Measurements from ENCODE around the gene HOXC4.
"Not testable (repeated sequence)": the region's sequence is repeated elsewhere in the genome, so short reads cannot be mapped to it uniquely, and the experiment has no call there.

HOXC4 gene

GRCh38 chr12:54042033-54042432 lies 11.6 kb upstream of the HOXC4 start:
- DNase-seq: not testable (repeated sequence)

- DNase-seq: no peak
These were observed 10.4 kb upstream of the HOXC4 start for GRCh38 chr12:54042970-54043853.

GRCh38 chr12:54044425-54045103 lies 9.1 kb upstream of the HOXC4 start:
- DNase-seq: no peak

- DNase-seq: no peak
These were observed 8.2 kb upstream of the HOXC4 start for GRCh38 chr12:54045401-54045800.

- DNase-seq: no peak
These were observed 7.6 kb upstream of the HOXC4 start for GRCh38 chr12:54045868-54046521.

GRCh38 chr12:54046809-54047159 lies 6.9 kb upstream of the HOXC4 start:
- no peak for DNase-seq

GRCh38 chr12:54047160-54047963 lies 6.3 kb upstream of the HOXC4 start:
- DNase-seq: no peak

- no peak for DNase-seq
These were observed 5.7 kb upstream of the HOXC4 start for GRCh38 chr12:54047964-54048303.

- DNase-seq: no peak
These were observed 5.1 kb upstream of the HOXC4 start for GRCh38 chr12:54048406-54049093.

- no peak for DNase-seq
These were observed 4.5 kb upstream of the HOXC4 start for GRCh38 chr12:54049108-54049507.

- no peak for DNase-seq
These were observed 3.2 kb upstream of the HOXC4 start for GRCh38 chr12:54050482-54050810.

- no peak for DNase-seq
These were observed 2.4 kb upstream of the HOXC4 start for GRCh38 chr12:54051026-54051842.

GRCh38 chr12:54051874-54052437 lies 1.7 kb upstream of the HOXC4 start:
- DNase-seq: peak; percentile 24

- no peak for DNase-seq
These were observed 1.1 kb upstream of the HOXC4 start for GRCh38 chr12:54052438-54053002.

GRCh38 chr12:54053003-54053750 lies 458 bp upstream of the HOXC4 start:
- DNase-seq: no peak

- no peak for DNase-seq
These were observed 1.1 kb downstream of the HOXC4 start for GRCh38 chr12:54054742-54055194.

GRCh38 chr12:54055552-54055951 lies 1.9 kb downstream of the HOXC4 start:
- DNase-seq: no peak

- DNase-seq: no peak
These were observed 2.5 kb downstream of the HOXC4 start for GRCh38 chr12:54056110-54056509.

- no peak for DNase-seq
These were observed 4.6 kb downstream of the HOXC4 start for GRCh38 chr12:54058128-54058768.

GRCh38 chr12:54059668-54060067 lies 6.0 kb downstream of the HOXC4 start:
- no peak for DNase-seq

Data from activated CD4-positive, alpha-beta T cell treated with anti-CD3 and anti-CD28 coated beads for 48 hours (primary cell).